A549 (cell line): ENCODE measurements around the gene SF3A1. TPM values are rescaled to one million over a fixed set of nuclear protein-coding genes. Genes with fewer than 3 reads are reported as not detected.

Source experiments
- ATAC-seq, 2 experiments: fragments of 200-7000 bp in 1 of 2; fragments of >200 bp in 1 of 2; cut with Nextera tagmentation in 1 of 2; cut with Tn5 transposase in 1 of 2; 3 replicates each; pipeline versions ENCODE4 v1.8.0 to v1.9.1; 2018 to 2020; ENCODE audit warnings: mild to moderate bottlenecking in 1 of 2, moderate library complexity in 1 of 2
- CTCF ChIA-PET: fragments of 300-600 bp; sonication (Branson Sonifier 250); formaldehyde crosslinking; extraction: SDS; loops from one replicate; lab custom pipeline; 2021; ENCODE audit warnings: antibody characterized with exemption, inconsistent platforms; lab: Yijun Ruan, JAX
- POLR2A ChIA-PET: fragments of 350-600 bp; formaldehyde crosslinking; extraction: SDS; loops from one replicate; lab custom pipeline; 2021; ENCODE audit warnings: antibody characterized with exemption, inconsistent platforms; lab: Yijun Ruan, JAX
- DNase-seq, 2 experiments: peaks; one replicate each; pipeline versions ENCODE4 v3.0.0 to v3.0.0-alpha.2; 2011 to 2016; ENCODE audit warnings: low read depth in 1 of 2, low spot score in 1 of 2
- FAIRE-seq: peaks from 2 replicates; lab custom pipeline; 2011; peaks lifted over from hg19 to GRCh38; lab: Jason Lieb, UNC
- H3K27ac ChIP-seq, 2 experiments: fragments of >200 bp; sonication (Bioruptor Twin); formaldehyde crosslinking; 3 replicates each; pipeline ENCODE4 v1.5.1; 2016 to 2017
- H3K4me1 ChIP-seq: fragments of >200 bp; sonication (Bioruptor Twin); formaldehyde crosslinking; 3 replicates; pipeline ENCODE4 v1.6.1; 2016
- H3K4me2 ChIP-seq: fragments of >200 bp; sonication (Bioruptor Twin); formaldehyde crosslinking; 3 replicates; pipeline ENCODE4 v1.6.1; 2016
- H3K4me3 ChIP-seq: fragments of >200 bp; sonication (Bioruptor Twin); formaldehyde crosslinking; 3 replicates; pipeline ENCODE4 v1.5.1; 2016
- H3K9me3 ChIP-seq: fragments of >200 bp; sonication (Bioruptor Twin); formaldehyde crosslinking; 3 replicates; pipeline ENCODE4 v1.6.1; 2016
- CBX2 ChIP-seq: fragments of 200-600 bp; sonication (generic); IDR thresholded peaks from 2 replicates; pipeline ENCODE4 v1.6.1; 2016; ENCODE audit warnings: low read depth, mild to moderate bottlenecking, borderline replicate concordance
- CHD2 ChIP-seq: fragments of 150-350 bp; IDR thresholded peaks from 2 replicates; pipeline ENCODE4 v1.6.1; 2014; ENCODE audit warnings: low read length; ENCODE audit not compliant: partially characterized antibody
- CHD4 ChIP-seq: fragments of 200-600 bp; sonication (generic); IDR thresholded peaks from 2 replicates; pipeline ENCODE4 v1.6.1; 2016; ENCODE audit warnings: antibody characterized with exemption, mild to moderate bottlenecking, borderline replicate concordance
- E2F6 ChIP-seq: IDR thresholded peaks from 2 replicates; pipeline ENCODE4 v1.6.1; 2012; ENCODE audit warnings: low read depth, borderline replicate concordance
- EHMT2 ChIP-seq: fragments of 200-600 bp; sonication (generic); IDR thresholded peaks from 2 replicates; pipeline ENCODE4 v1.6.1; 2016; ENCODE audit warnings: antibody characterized with exemption, low read depth, mild to moderate bottlenecking, moderate library complexity
- ESRRA ChIP-seq: fragments of 150-350 bp; IDR thresholded peaks from 2 replicates; pipeline ENCODE4 v1.6.1; 2014; ENCODE audit warnings: mild to moderate bottlenecking, low read length, borderline replicate concordance
- FOXS1 ChIP-seq: fragments of 250-450 bp; sonication (Bioruptor Pico); IDR thresholded peaks from 2 replicates; pipeline ENCODE4 v1.5.0; 2020; ENCODE audit warnings: mild to moderate bottlenecking, moderate library complexity
- HDAC2 ChIP-seq: fragments of 200-600 bp; sonication (generic); IDR thresholded peaks from 2 replicates; pipeline ENCODE4 v1.6.1; 2016
- HOXA7 ChIP-seq: fragments of 250-450 bp; sonication (Bioruptor Pico); IDR thresholded peaks from 2 replicates; pipeline ENCODE4 v1.5.0; 2020; ENCODE audit warnings: mild to moderate bottlenecking, moderate library complexity
- HOXB5 ChIP-seq: fragments of 250-450 bp; sonication (Bioruptor Pico); IDR thresholded peaks from 2 replicates; pipeline ENCODE4 v1.5.0; 2020; ENCODE audit warnings: mild to moderate bottlenecking, moderate library complexity
- JUNB ChIP-seq: fragments of >200 bp; sonication (Bioruptor Twin); formaldehyde crosslinking; IDR thresholded peaks from 2 replicates; pipeline ENCODE4 v1.6.1; 2016
- MAFK ChIP-seq: fragments of 450-650 bp; IDR thresholded peaks from 2 replicates; pipeline ENCODE4 v1.6.1; 2014; ENCODE audit not compliant: partially characterized antibody
- NFE2L2 ChIP-seq: fragments of 150-350 bp; conservative IDR thresholded peaks from 2 replicates; pipeline ENCODE4 v1.6.1; 2014; ENCODE audit warnings: low read length
- NR3C1 ChIP-seq: fragments of >200 bp; sonication (Bioruptor Twin); formaldehyde crosslinking; IDR thresholded peaks from 3 replicates; pipeline ENCODE4 v1.6.1; 2017
- RARB ChIP-seq: fragments of 250-450 bp; sonication (Bioruptor Pico); IDR thresholded peaks from 2 replicates; pipeline ENCODE4 v1.8.0; 2021; ENCODE audit warnings: mild to moderate bottlenecking, moderate library complexity
- RCOR1 ChIP-seq: fragments of 150-350 bp; IDR thresholded peaks from 2 replicates; pipeline ENCODE4 v1.6.1; 2014; ENCODE audit warnings: antibody characterized with exemption, low read length, low read depth
- REST ChIP-seq: fragments of 200-600 bp; sonication (generic); IDR thresholded peaks from 2 replicates; pipeline ENCODE4 v1.6.1; 2016; ENCODE audit warnings: antibody characterized with exemption, mild to moderate bottlenecking, moderate library complexity
- RNF2 ChIP-seq: fragments of 200-600 bp; sonication (generic); IDR thresholded peaks from 2 replicates; pipeline ENCODE4 v1.6.1; 2016; ENCODE audit warnings: low read depth, mild to moderate bottlenecking, antibody characterized with exemption, moderate library complexity, borderline replicate concordance
- SMC3 ChIP-seq: fragments of >200 bp; sonication (Bioruptor Twin); formaldehyde crosslinking; IDR thresholded peaks from 3 replicates; pipeline ENCODE4 v1.6.1; 2018; ENCODE audit warnings: inconsistent platforms
- USF2 ChIP-seq: fragments of 450-650 bp; IDR thresholded peaks from 2 replicates; pipeline ENCODE4 v1.6.1; 2014; ENCODE audit warnings: antibody characterized with exemption
- ZFP36 ChIP-seq: fragments of 450-650 bp; IDR thresholded peaks from 2 replicates; pipeline ENCODE4 v1.6.1; 2014; ENCODE audit warnings: borderline replicate concordance; ENCODE audit not compliant: partially characterized antibody
- WGBS: methylation state at CpG from one replicate; pipeline ENCODE4 v1.1.6; 2017; ENCODE audit errors: missing lambda C conversion rate; 5-methylcytosine and 5-hydroxymethylcytosine counted together
- polyA plus RNA-seq, 4 experiments: library from polyadenylated mRNA; depleted of rRNA in 3 of 4; stranded (reverse); fragments of >200 nt; fragmentation: RNase III in 1 of 4; extraction: RNeasy Plus Mini Kit Qiagen cat#74134 plus additional on column Dnase treatment in 1 of 4; gene quantifications; 2 replicates in 3 of 4; 3 replicates in 1 of 4; pipeline ENCODE4 v1.2.3, GENCODE V29; 2011 to 2017

Gene SF3A1
- polyA plus RNA-seq, 2 of the 4 experiments (the other 2 are of a cell fraction) = 47.0 to 57.9 TPM

- no peak for TF ChIP-seq REST
- TF ChIP-seq ZFP36 = no peak
- no peak for TF ChIP-seq E2F6
- no peak for TF ChIP-seq RCOR1
- no peak for TF ChIP-seq RNF2
- no peak for TF ChIP-seq CBX2
- no peak for TF ChIP-seq CHD4
- no peak for TF ChIP-seq FOXS1 (CRISPR knock-in tag)
- no peak for TF ChIP-seq SMC3
- no peak for ATAC-seq
- FAIRE-seq = no peak
- DNase-seq = no peak
- Histone ChIP-seq H3K4me2 (no peak overlapping the region), H3K9me3 (no peaks in the 10 kb centered on the region), H3K4me1 (peaks cover 14% of the 10 kb centered on the region; the same call in 2 of the 3 replicates), H3K4me3 (no peak overlapping the region), H3K27ac (no peak overlapping the region)
- CTCF ChIA-PET = interaction anchor here (1.3 to 1.4 kb wide), 2 partner anchors 15 to 187 kb away, joined by 3 to 4 read pairs; no protein-coding TSS in a partner anchor
- POLR2A ChIA-PET = interaction anchor here (0.8 kb wide), 1 partner anchor 25 kb away, joined by 3 read pairs; no protein-coding TSS in a partner anchor
- WGBS = 77% methylated on average over 5 of the region's 11 CpGs
Observed at GRCh38 chr22:30294830-30295229, 61.9 kb downstream of the SF3A1 start.

GRCh38 chr22:30294066-30294465 lies 62.6 kb downstream of the SF3A1 start:
- TF ChIP-seq MAFK (no peak), NFE2L2 (no peak), JUNB (no peak), RARB (CRISPR knock-in tag) (no peak), RCOR1 (no peak), USF2 (no peak), CHD4 (no peak), NR3C1 (no peak), FOXS1 (CRISPR knock-in tag) (no peak), CHD2 (no peak), EHMT2 (no peak), HOXB5 (no peak), HDAC2 (no peak), HOXA7 (CRISPR knock-in tag) (no peak), ESRRA (no peak)
- DNase-seq (no peak), ATAC-seq (no peak), FAIRE-seq (no peak)
- H3K4me1 ChIP-seq = peaks cover 15% of the 10 kb centered on the region; the same call in 2 of the 3 replicates
- H3K4me2 ChIP-seq = no peak overlapping the region
- H3K9me3 ChIP-seq = no peaks in the 10 kb centered on the region
- WGBS = 91% methylated on average over 7 of the region's 9 CpGs
- POLR2A ChIA-PET = no interaction called here
- CTCF ChIA-PET = interaction anchor here (1.8 kb wide), 1 partner anchor 94 kb away, joined by 6 read pairs; the partner anchor contains the start of gene RNF215
- H3K27ac ChIP-seq = no peak overlapping the region
- H3K4me3 ChIP-seq = no peak overlapping the region
